Smooth muscle cell (in vitro differentiated cells): ENCODE measurements around the gene ABCC2. TPM values are rescaled to one million over a fixed set of nuclear protein-coding genes. Genes with fewer than 3 reads are reported as not detected.

Source experiments
- DNase-seq: peaks from one replicate; lab custom pipeline; 2025; ENCODE audit not compliant: unreplicated experiment; lab: John Stamatoyannopoulos, UW
- H2AFZ ChIP-seq: fragments of 200-600 bp; sonication (generic); 2 replicates; pipeline ENCODE4 v1.6.0; 2016; ENCODE audit warnings: antibody characterized with exemption, low read depth, mild to moderate bottlenecking
- H3F3A ChIP-seq: fragments of 200-600 bp; sonication (generic); 2 replicates; pipeline ENCODE4 v1.6.0; 2017; ENCODE audit warnings: antibody characterized with exemption, low read depth
- H3K27ac ChIP-seq: fragments of 200-600 bp; sonication (generic); 2 replicates; pipeline ENCODE4 v1.5.1; 2016; ENCODE audit warnings: low read depth, mild to moderate bottlenecking
- H3K27me3 ChIP-seq: fragments of 200-600 bp; sonication (generic); 2 replicates; pipeline ENCODE4 v1.6.1; 2016; ENCODE audit warnings: low read depth, mild to moderate bottlenecking
- H3K36me3 ChIP-seq: fragments of 200-600 bp; sonication (generic); 2 replicates; pipeline ENCODE4 v1.5.1; 2016; ENCODE audit warnings: low read depth
- H3K4me1 ChIP-seq: fragments of 200-600 bp; sonication (generic); 2 replicates; pipeline ENCODE4 v1.5.1; 2016; ENCODE audit warnings: low read depth
- H3K4me2 ChIP-seq: fragments of 200-600 bp; sonication (generic); 2 replicates; pipeline ENCODE4 v1.6.0; 2016; ENCODE audit warnings: mild to moderate bottlenecking
- H3K4me3 ChIP-seq: fragments of 200-600 bp; sonication (generic); 2 replicates; pipeline ENCODE4 v1.5.1; 2016; ENCODE audit warnings: mild to moderate bottlenecking
- H3K79me2 ChIP-seq: fragments of 200-600 bp; sonication (generic); 2 replicates; pipeline ENCODE4 v1.6.0; 2016; ENCODE audit warnings: low read depth, mild to moderate bottlenecking
- H3K9ac ChIP-seq: fragments of 200-600 bp; sonication (generic); 2 replicates; pipeline ENCODE4 v1.6.0; 2016; ENCODE audit warnings: low read depth
- H3K9me3 ChIP-seq: fragments of 200-600 bp; sonication (generic); replicated peaks from 2 replicates; pipeline ENCODE4 v1.5.1; 2016; ENCODE audit warnings: low read depth
- H4K20me1 ChIP-seq: fragments of 200-600 bp; sonication (generic); 2 replicates; pipeline ENCODE4 v1.6.0; 2016; ENCODE audit warnings: low read depth
- CTCF ChIP-seq: fragments of 200-600 bp; sonication (generic); IDR thresholded peaks from 2 replicates; pipeline ENCODE4 v1.5.1; 2017; ENCODE audit warnings: borderline replicate concordance, mild to moderate bottlenecking, antibody characterized with exemption; ENCODE audit not compliant: insufficient read depth, poor library complexity, severe bottlenecking
- WGBS: methylation state at CpG from one replicate; pipeline ENCODE4 v1.1.7; 2016; ENCODE audit warnings: low lambda C conversion rate; 5-methylcytosine and 5-hydroxymethylcytosine counted together
- polyA plus RNA-seq: library from polyadenylated mRNA; unstranded; fragments of >200 nt; fragmentation: Nextera tagmentation; extraction: Ambion mirVana; gene quantifications from 2 replicates; pipeline ENCODE4 v1.2.1, GENCODE V29; 2016
- total RNA-seq: library from RNA; depleted of rRNA; stranded (reverse); fragments of >200 nt; gene quantifications from 2 replicates; pipeline ENCODE4 v1.2.3, GENCODE V29; 2014

The ABCC2 gene
- total and polyA plus RNA-seq, 2 experiments from 2014 or later: 0.36 to 3.0 TPM

GRCh38 chr10:99805190-99805589, 22.8 kb downstream of the ABCC2 start:
- TF ChIP-seq CTCF: no peak
- Histone ChIP-seq H3K4me1 (no peaks in the 10 kb centered on the region), H3K4me3 (no peak overlapping the region), H3K27ac (no peak overlapping the region), H3K36me3 (no peaks in the 10 kb centered on the region), H2AFZ (no peak overlapping the region), H3K4me2 (no peak overlapping the region), H3K9me3 (no peaks in the 10 kb centered on the region), H3K79me2 (no peaks in the 10 kb centered on the region), H3K9ac (no peak overlapping the region), H4K20me1 (no peaks in the 10 kb centered on the region), H3K27me3 (peaks cover 9% of the 10 kb centered on the region), H3F3A (no peaks in the 10 kb centered on the region)
- DNase-seq: no peak
- WGBS: 91% methylated on average over 5 of the region's 5 CpGs

- no peaks in the 10 kb centered on the region for H3F3A ChIP-seq
- no peak overlapping the region for H3K9ac ChIP-seq
- H3K4me1 ChIP-seq: no peaks in the 10 kb centered on the region
- 68% methylated on average over 3 of the region's 3 CpGs for WGBS
- H3K79me2 ChIP-seq: no peaks in the 10 kb centered on the region
- no peaks in the 10 kb centered on the region for H3K9me3 ChIP-seq
- no peaks in the 10 kb centered on the region for H3K36me3 ChIP-seq
- H3K4me2 ChIP-seq: no peak overlapping the region
- H2AFZ ChIP-seq: no peak overlapping the region
- H3K27me3 ChIP-seq: peaks cover 9% of the 10 kb centered on the region
- no peak for DNase-seq
- H3K4me3 ChIP-seq: no peak overlapping the region
- no peak for TF ChIP-seq CTCF
- no peak overlapping the region for H3K27ac ChIP-seq
- no peaks in the 10 kb centered on the region for H4K20me1 ChIP-seq
These were observed 23.7 kb downstream of the ABCC2 start for GRCh38 chr10:99806091-99806490.

- H3K27me3 ChIP-seq: peaks cover 5% of the 10 kb centered on the region
- H3K36me3 ChIP-seq: no peaks in the 10 kb centered on the region
- no peak overlapping the region for H2AFZ ChIP-seq
- H3K4me3 ChIP-seq: no peak overlapping the region
- WGBS: 90% methylated on average over 2 of the region's 2 CpGs
- H3K79me2 ChIP-seq: no peaks in the 10 kb centered on the region
- no peaks in the 10 kb centered on the region for H3K9me3 ChIP-seq
- H3K4me1 ChIP-seq: no peaks in the 10 kb centered on the region
- no peak overlapping the region for H3K4me2 ChIP-seq
- no peak for DNase-seq
- no peak overlapping the region for H3K9ac ChIP-seq
- H4K20me1 ChIP-seq: no peaks in the 10 kb centered on the region
- no peak for TF ChIP-seq CTCF
- no peak overlapping the region for H3K27ac ChIP-seq
- H3F3A ChIP-seq: no peaks in the 10 kb centered on the region
These were observed 25.3 kb downstream of the ABCC2 start for GRCh38 chr10:99807786-99808185.

- Histone ChIP-seq H3K9me3 (no peaks in the 10 kb centered on the region), H3K27ac (no peak overlapping the region), H3K79me2 (no peaks in the 10 kb centered on the region), H2AFZ (no peak overlapping the region), H3K4me2 (no peak overlapping the region), H3K4me1 (no peaks in the 10 kb centered on the region), H3K36me3 (no peaks in the 10 kb centered on the region), H3K9ac (no peak overlapping the region), H3K27me3 (peaks cover 5% of the 10 kb centered on the region), H4K20me1 (no peaks in the 10 kb centered on the region), H3F3A (no peaks in the 10 kb centered on the region), H3K4me3 (no peak overlapping the region)
- TF ChIP-seq CTCF: no peak
- DNase-seq: no peak
These were observed 25.8 kb downstream of the ABCC2 start for GRCh38 chr10:99808270-99808669.
